ENCODE results near the gene BOLA3.

Gene BOLA3

DNA sequence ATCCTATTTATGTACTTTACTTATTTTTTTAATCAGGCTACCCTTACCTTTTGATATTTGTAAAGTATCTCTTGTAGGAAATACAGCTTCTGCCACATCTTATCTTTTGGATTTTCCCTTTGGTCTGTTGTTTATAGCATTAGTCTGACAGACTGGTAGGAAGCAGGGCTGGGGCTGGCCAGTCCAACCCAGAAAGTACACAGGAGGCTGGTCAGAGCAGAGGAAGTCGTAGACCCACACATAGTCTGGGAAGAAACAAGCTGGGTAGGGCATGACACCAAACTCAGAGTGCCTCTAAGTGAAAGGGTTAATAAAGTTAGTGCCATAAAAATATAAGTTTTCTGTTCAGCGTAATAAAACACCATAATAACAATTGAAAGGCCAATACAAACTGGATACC is 51.7 kb downstream of the BOLA3 start:
- DNase-seq (ENCODE audit: low read depth): no peak

DNA sequence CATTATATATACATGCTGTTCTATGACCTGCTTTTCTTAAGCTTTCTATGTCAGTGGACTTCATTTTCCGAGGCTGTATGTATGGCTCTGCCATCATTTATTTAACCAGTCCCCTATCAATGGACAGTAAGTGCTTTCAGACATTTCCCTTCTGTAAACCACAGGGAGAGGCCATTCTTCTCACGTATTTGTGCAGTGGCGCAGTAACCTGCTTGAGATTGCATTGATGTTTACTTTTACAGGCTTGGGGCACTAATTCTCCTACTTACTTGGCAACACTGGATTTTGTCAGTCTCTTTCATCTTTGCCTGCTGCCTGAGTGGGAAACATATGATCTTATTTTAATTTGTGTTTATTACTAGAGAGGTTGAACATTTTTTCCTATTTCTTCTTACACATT is 52.1 kb downstream of the BOLA3 start:
- DNase-seq (ENCODE audit: low read depth): no peak
- TF ChIP-seq, protein P1, sequence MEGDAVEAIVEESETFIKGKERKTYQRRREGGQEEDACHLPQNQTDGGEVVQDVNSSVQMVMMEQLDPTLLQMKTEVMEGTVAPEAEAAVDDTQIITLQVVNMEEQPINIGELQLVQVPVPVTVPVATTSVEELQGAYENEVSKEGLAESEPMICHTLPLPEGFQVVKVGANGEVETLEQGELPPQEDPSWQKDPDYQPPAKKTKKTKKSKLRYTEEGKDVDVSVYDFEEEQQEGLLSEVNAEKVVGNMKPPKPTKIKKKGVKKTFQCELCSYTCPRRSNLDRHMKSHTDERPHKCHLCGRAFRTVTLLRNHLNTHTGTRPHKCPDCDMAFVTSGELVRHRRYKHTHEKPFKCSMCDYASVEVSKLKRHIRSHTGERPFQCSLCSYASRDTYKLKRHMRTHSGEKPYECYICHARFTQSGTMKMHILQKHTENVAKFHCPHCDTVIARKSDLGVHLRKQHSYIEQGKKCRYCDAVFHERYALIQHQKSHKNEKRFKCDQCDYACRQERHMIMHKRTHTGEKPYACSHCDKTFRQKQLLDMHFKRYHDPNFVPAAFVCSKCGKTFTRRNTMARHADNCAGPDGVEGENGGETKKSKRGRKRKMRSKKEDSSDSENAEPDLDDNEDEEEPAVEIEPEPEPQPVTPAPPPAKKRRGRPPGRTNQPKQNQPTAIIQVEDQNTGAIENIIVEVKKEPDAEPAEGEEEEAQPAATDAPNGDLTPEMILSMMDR (IDR thresholded peaks at IDR 0.05; ENCODE audit: low read depth, low read length): no peak
- no peak for TF ChIP-seq MYC (IDR thresholded peaks at IDR 0.05; ENCODE audit: low read depth, low read length)
- TF ChIP-seq, protein P2, sequence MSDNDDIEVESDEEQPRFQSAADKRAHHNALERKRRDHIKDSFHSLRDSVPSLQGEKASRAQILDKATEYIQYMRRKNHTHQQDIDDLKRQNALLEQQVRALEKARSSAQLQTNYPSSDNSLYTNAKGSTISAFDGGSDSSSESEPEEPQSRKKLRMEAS (IDR thresholded peaks at IDR 0.05; ENCODE audit: low read depth, low read length): no peak
- no peak overlapping the region for H3K4me3 ChIP-seq (ENCODE audit: low read depth, low read length)

More for the DNA sequence above, 51.7 kb downstream of the BOLA3 start:
- H3K4me3 ChIP-seq (ENCODE audit: low read depth, low read length): no peak overlapping the region
- no peak for TF ChIP-seq MYC (IDR thresholded peaks at IDR 0.05; ENCODE audit: low read depth, low read length)
- TF ChIP-seq, protein P2 (IDR thresholded peaks at IDR 0.05; ENCODE audit: low read depth, low read length): no peak
- TF ChIP-seq POLR2A (IDR thresholded peaks at IDR 0.05; ENCODE audit: extremely low read depth, insufficient read length): no peak
- TF ChIP-seq, protein P1 (IDR thresholded peaks at IDR 0.05; ENCODE audit: low read depth, low read length): no peak

DNA sequence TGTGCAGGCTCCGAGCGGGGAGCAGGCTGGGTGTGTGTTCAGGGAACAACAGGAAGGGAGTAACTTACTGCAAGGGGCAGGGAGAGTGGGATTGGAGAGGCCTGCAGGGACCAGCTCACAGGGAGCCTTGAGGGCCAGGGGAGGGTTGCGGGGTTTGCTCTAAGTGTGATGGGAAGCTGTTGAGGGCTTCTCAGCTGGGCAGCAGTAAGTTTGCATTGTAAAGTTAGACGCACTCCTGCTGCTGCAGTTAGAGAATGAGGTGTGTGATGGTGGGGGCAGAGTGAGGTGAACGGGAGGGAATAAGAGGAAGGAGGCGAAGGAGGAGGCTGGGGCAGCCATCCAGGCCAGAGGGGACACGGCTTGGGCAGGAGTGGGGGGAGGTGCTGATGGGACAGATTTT is 53.4 kb downstream of the BOLA3 start:
- TF ChIP-seq, protein P1 (IDR thresholded peaks at IDR 0.05; ENCODE audit: low read depth, low read length): no peak
- TF ChIP-seq, protein P2 (IDR thresholded peaks at IDR 0.05; ENCODE audit: low read depth, low read length): no peak
- TF ChIP-seq POLR2A (IDR thresholded peaks at IDR 0.05; ENCODE audit: extremely low read depth, insufficient read length): no peak
- no peak for TF ChIP-seq MYC (IDR thresholded peaks at IDR 0.05; ENCODE audit: low read depth, low read length)
- H3K4me3 ChIP-seq (ENCODE audit: low read depth, low read length): no peak overlapping the region

DNA sequence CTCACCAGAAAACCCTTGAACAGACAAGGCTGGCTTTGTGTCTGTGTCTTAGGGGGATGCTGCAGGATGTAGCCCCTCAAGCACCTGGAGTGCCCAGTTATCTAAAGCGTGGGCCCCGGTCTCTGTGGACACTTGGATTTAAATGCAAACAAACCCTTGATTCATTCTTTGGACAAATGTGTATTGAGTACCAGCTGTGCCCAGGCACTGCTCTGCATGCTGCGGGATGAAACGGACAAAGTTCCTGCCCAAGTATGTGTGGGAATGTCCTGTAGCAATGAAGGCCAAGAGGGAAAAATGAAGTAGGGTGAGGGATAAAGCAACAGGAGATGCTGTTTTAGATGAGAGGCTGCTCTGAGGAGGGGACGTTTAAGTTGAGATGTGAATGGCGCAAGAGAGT is 53.9 kb downstream of the BOLA3 start:
- no peak for DNase-seq (ENCODE audit: low read depth)
- no peak overlapping the region for H3K4me3 ChIP-seq (ENCODE audit: low read depth, low read length)
- TF ChIP-seq POLR2A (IDR thresholded peaks at IDR 0.05; ENCODE audit: extremely low read depth, insufficient read length): no peak
- TF ChIP-seq MYC (IDR thresholded peaks at IDR 0.05; ENCODE audit: low read depth, low read length): no peak
- TF ChIP-seq, protein P2 (IDR thresholded peaks at IDR 0.05; ENCODE audit: low read depth, low read length): no peak
- TF ChIP-seq, protein P1 (IDR thresholded peaks at IDR 0.05; ENCODE audit: low read depth, low read length): no peak

More for the DNA sequence above, 53.4 kb downstream of the BOLA3 start:
- DNase-seq (ENCODE audit: low read depth): no peak

GRCh38 chr2:74093426-74093825 is 54.3 kb downstream of the BOLA3 start:
- no peak overlapping the region for H3K4me3 ChIP-seq (ENCODE audit: low read depth, low read length)
- DNase-seq (ENCODE audit: low read depth): no peak
- no peak for TF ChIP-seq POLR2A (IDR thresholded peaks at IDR 0.05; ENCODE audit: extremely low read depth, insufficient read length)
- TF ChIP-seq MYC (IDR thresholded peaks at IDR 0.05; ENCODE audit: low read depth, low read length): no peak
- TF ChIP-seq, protein P2 (IDR thresholded peaks at IDR 0.05; ENCODE audit: low read depth, low read length): no peak
- TF ChIP-seq, protein P1 (IDR thresholded peaks at IDR 0.05; ENCODE audit: low read depth, low read length): no peak

GRCh38 chr2:74092275-74092674 is 55.4 kb downstream of the BOLA3 start:
- DNase-seq (ENCODE audit: low read depth): no peak
- TF ChIP-seq, protein P1 (IDR thresholded peaks at IDR 0.05; ENCODE audit: low read depth, low read length): no peak
- TF ChIP-seq POLR2A (IDR thresholded peaks at IDR 0.05; ENCODE audit: extremely low read depth, insufficient read length) (no peak), MYC (IDR thresholded peaks at IDR 0.05; ENCODE audit: low read depth, low read length) (no peak)
- TF ChIP-seq, protein P2 (IDR thresholded peaks at IDR 0.05; ENCODE audit: low read depth, low read length): no peak
- H3K4me3 ChIP-seq (ENCODE audit: low read depth, low read length): no peak overlapping the region

Measured in NB4 (cell line).